GM18951 (cell line): ENCODE results near the gene SORL1.
A peak's percentile ranks its signal among the peaks of the same experiment; 100 is the strongest.

Source experiments
- POLR2A ChIP-seq: IDR thresholded peaks from 4 replicates; pipeline ENCODE4 v1.6.1; 2011; ENCODE audit warnings: mild to moderate bottlenecking; ENCODE audit not compliant: insufficient read length, insufficient read depth; ENCODE audit errors: extremely low read depth
- in situ Hi-C: fragments of 300-500 bp; cut with MboI; formaldehyde crosslinking; loops from one replicate; pipeline ENCODE4 v1.12.0; 2022; ENCODE audit warnings: low sequenced_read_pairs, mixed read lengths, inconsistent platforms; ENCODE audit not compliant: unreplicated experiment

SORL1 gene

GRCh38 chr11:121435551-121436511, 16.3 kb upstream of the SORL1 start:
- in situ Hi-C loops: no loop called here
- no peak for TF ChIP-seq POLR2A

GRCh38 chr11:121437018-121437685, 15.0 kb upstream of the SORL1 start:
- in situ Hi-C loops: no loop called here
- no peak for TF ChIP-seq POLR2A

- in situ Hi-C loops: no loop called here
- no peak for TF ChIP-seq POLR2A
Measured at GRCh38 chr11:121437686-121438078, 14.4 kb upstream of the SORL1 start.

- TF ChIP-seq POLR2A: no peak
- in situ Hi-C loops: no loop called here
Measured at GRCh38 chr11:121439337-121439736, 12.8 kb upstream of the SORL1 start.

GRCh38 chr11:121439759-121440158, 12.4 kb upstream of the SORL1 start:
- in situ Hi-C loops: no loop called here

GRCh38 chr11:121441521-121441920, 10.6 kb upstream of the SORL1 start:
- no peak for TF ChIP-seq POLR2A
- in situ Hi-C loops: no loop called here

More at GRCh38 chr11:121439759-121440158, 12.4 kb upstream of the SORL1 start:
- TF ChIP-seq POLR2A: no peak

- in situ Hi-C loops: no loop called here
- no peak for TF ChIP-seq POLR2A
Measured at GRCh38 chr11:121443688-121444275, 8.3 kb upstream of the SORL1 start.

GRCh38 chr11:121444526-121444925, 7.6 kb upstream of the SORL1 start:
- in situ Hi-C loops: no loop called here
- TF ChIP-seq POLR2A: no peak

GRCh38 chr11:121445071-121445768, 6.9 kb upstream of the SORL1 start:
- in situ Hi-C loops: no loop called here
- TF ChIP-seq POLR2A: no peak

GRCh38 chr11:121446752-121447156, 5.4 kb upstream of the SORL1 start:
- TF ChIP-seq POLR2A: peak; percentile 31
- in situ Hi-C loops: no loop called here

GRCh38 chr11:121448011-121448410, 4.1 kb upstream of the SORL1 start:
- TF ChIP-seq POLR2A: no peak
- in situ Hi-C loops: no loop called here

- TF ChIP-seq POLR2A: no peak
- in situ Hi-C loops: no loop called here
Measured at GRCh38 chr11:121448431-121448941, 3.6 kb upstream of the SORL1 start.

GRCh38 chr11:121449123-121449522, 3.0 kb upstream of the SORL1 start:
- in situ Hi-C loops: no loop called here
- no peak for TF ChIP-seq POLR2A

- in situ Hi-C loops: no loop called here
- TF ChIP-seq POLR2A: peak; percentile 26
Measured at GRCh38 chr11:121449626-121450025, 2.5 kb upstream of the SORL1 start.
